ENCODE measurements around the gene LRRC61.
"Not testable (repeated sequence)": the region's sequence is repeated elsewhere in the genome, so short reads cannot be mapped to it uniquely, and the experiment has no call there.

LRRC61 gene

DNA sequence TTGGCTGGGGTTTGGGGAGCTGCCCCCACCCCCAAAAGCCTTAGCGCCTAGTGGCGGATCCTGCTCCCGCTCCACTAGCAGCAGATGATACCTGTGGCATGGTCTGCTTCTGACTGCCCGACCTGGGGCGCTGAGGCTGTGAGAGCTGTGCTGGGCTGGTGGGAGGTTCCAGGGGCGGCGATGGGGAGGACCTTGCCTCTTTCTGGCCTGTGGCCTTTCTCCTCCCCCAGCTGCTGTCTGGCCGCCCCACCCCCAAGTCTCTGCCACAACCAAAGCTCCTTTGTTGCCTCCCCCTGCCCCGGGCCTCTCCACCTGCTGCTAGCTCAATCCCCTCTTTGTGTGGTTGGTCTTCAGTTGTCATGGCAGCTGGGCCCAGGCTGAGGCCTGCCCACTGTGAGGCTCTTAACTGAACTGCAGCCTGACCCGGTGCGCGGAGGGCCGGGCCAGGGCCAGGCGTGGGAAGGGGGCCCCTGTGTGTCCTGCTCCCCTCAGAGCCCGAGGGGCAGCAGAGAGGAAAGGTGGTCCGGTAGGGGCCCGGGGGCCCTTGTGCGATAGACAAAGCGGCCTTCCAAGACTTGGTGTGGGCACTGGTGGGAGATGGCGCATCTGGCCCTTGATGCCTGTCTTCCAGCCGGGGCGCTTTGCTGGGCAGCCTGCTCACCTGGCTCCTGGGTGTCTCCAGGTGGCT lies 60.7 kb downstream of the LRRC61 start:
- peak; percentile 83 for DNase-seq (ENCODE audit: low spot score)

GRCh38 chr7:150384406-150385301 lies 61.5 kb downstream of the LRRC61 start:
- DNase-seq (ENCODE audit: low spot score) = no peak

GRCh38 chr7:150385302-150385723 lies 62.2 kb downstream of the LRRC61 start:
- DNase-seq (ENCODE audit: low spot score) = no peak

DNA sequence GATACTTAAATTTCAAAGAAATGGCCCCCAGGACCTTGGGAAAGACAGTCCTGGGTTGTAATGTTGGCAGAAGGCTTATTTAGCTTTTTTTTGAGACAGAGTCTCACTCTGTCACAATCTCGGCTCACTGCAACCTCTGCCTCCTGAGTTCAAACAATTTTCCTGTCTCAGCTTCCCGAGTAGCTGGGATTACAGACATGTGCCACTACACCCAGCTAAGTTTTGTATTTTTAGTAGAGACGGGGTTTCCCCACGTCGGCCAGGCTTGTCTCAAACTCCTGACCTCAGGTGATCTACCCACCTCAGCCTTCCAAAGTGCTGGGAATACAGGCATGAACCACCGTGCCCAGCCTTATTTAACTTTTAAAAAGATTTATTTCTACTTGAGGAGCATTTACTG lies 62.7 kb downstream of the LRRC61 start:
- not testable (repeated sequence) for DNase-seq (ENCODE audit: low spot score)

Data from HuH-7 (cell line).